ENCODE measurements around the gene PTPRT. TPM values are rescaled to one million over a fixed set of nuclear protein-coding genes. Genes with fewer than 3 reads are reported as not detected.

PTPRT gene
- total and polyA plus RNA-seq, 9 donors = under 0.01 to 3.2 (median 0.22) TPM; not detected in 1

DNA sequence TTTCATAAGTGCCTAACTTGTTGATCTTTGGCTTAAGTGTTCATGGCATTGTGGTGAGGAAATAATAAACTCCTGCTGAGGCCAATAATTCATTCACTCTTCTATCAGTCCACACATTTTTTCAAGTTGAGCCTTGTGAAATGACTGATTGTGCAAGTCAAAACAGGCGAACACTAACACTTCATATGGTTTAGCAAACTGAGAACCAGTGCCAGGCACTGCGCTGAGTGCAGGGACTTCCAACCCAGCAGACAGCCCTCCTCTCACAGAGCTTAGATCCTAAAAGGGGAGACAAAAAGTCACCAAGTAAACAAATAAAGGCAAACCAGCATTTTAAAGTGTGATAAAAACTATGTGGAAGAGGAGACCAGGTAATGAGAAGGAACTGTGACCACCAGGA lies 435.0 kb downstream of the PTPRT start:
- H3K27me3 ChIP-seq = no peaks in the 10 kb centered on the region
- no peak for DNase-seq
- H3K4me3 ChIP-seq = no peak overlapping the region
- intact Hi-C loops (cut with DNase I) = no loop called here
- 61 to 69% (median 65%) methylated on average over 2 of the region's 2 CpGs for WGBS, 3 donors
- H3K27ac ChIP-seq = no peak overlapping the region
- H3K36me3 ChIP-seq = no peaks in the 10 kb centered on the region
- H3K9me3 ChIP-seq = no peaks in the 10 kb centered on the region
- TF ChIP-seq POLR2A (IDR thresholded peaks at IDR 0.05) (no peak), CTCF (IDR thresholded peaks at IDR 0.05) (no peak), EP300 (IDR thresholded peaks at IDR 0.05) (no peak)
- no peaks in the 10 kb centered on the region for H3K4me1 ChIP-seq (ENCODE audit: insufficient read depth)

GRCh38 chr20:42752620-42753019 lies 437.1 kb downstream of the PTPRT start:
- TF ChIP-seq EP300 (IDR thresholded peaks at IDR 0.05) = no peak
- no peak for TF ChIP-seq CTCF (IDR thresholded peaks at IDR 0.05)
- TF ChIP-seq POLR2A (IDR thresholded peaks at IDR 0.05) = no peak
- Histone ChIP-seq H3K9me3 (no peaks in the 10 kb centered on the region), H3K36me3 (no peaks in the 10 kb centered on the region), H3K27me3 (no peaks in the 10 kb centered on the region), H3K4me1 (ENCODE audit: insufficient read depth) (no peaks in the 10 kb centered on the region), H3K4me3 (no peak overlapping the region), H3K27ac (no peak overlapping the region)
- no peak for DNase-seq
- WGBS, 3 donors = 75 to 86% (median 80%) methylated on average over 3 of the region's 3 CpGs
- intact Hi-C loops (cut with DNase I) = no loop called here

DNA sequence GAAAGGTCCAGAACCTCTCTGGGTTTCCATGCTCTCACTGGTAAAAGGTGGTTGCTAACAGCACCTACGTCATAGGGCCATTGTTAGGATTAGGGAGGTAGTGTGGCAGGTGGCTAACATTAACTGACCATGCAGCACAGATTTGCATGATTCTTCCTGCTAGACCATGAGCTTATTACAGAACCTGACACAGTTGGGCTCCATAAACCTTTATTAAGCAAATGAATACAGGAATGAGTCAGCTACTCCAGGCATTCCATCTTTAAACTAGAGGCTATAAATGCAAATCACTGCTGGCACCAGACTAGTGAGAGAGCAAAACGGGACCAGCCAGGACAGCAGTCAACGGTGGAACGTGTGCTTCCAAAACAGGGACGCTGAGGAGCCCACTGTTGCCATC lies 440.1 kb downstream of the PTPRT start:
- H3K4me3 ChIP-seq = no peak overlapping the region
- H3K4me1 ChIP-seq (ENCODE audit: insufficient read depth) = no peaks in the 10 kb centered on the region
- DNase-seq = no peak
- whole genome bisulfite sequencing, 3 donors = 69 to 78% (median 78%) methylated on average over 5 of the region's 5 CpGs
- no peaks in the 10 kb centered on the region for H3K9me3 ChIP-seq
- no peak for TF ChIP-seq CTCF (IDR thresholded peaks at IDR 0.05)
- TF ChIP-seq POLR2A (IDR thresholded peaks at IDR 0.05) = no peak
- no peak for TF ChIP-seq EP300 (IDR thresholded peaks at IDR 0.05)
- no peak overlapping the region for H3K27ac ChIP-seq
- intact Hi-C loops (cut with DNase I) = no loop called here
- no peaks in the 10 kb centered on the region for H3K36me3 ChIP-seq
- no peaks in the 10 kb centered on the region for H3K27me3 ChIP-seq

DNA sequence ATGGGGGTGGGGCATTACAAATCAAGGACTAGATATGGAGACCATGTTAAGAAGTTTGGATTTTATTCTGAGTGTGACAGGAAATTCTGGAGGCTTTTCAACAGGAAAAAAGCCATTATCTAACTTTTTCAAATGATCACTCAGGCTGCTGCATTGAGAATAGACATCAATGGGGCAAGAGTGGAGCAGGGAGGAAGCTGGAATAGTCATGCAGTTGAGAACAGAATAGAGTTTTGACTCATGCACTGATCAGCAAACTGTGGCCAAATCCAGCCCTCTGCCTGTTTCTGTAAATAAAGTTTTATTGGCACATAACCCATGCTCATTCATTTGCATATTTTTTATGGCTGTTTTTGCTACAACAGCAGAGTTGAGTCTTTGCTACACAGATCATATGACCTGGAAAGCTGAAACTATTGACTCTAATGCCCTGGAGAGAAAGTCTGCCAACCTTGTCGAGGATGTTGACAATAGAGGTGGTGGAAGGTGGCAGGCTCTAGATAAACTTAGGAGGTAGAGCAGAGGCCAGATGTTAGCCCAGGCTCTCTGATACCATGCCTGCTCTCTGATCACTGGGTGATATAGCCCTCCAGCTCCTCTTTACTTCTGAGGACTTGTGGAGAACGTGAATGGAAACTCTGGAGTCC lies 441.8 kb downstream of the PTPRT start:
- Histone ChIP-seq H3K36me3 (no peaks in the 10 kb centered on the region), H3K4me3 (no peak overlapping the region), H3K27me3 (no peaks in the 10 kb centered on the region), H3K9me3 (no peaks in the 10 kb centered on the region), H3K27ac (no peak overlapping the region), H3K4me1 (ENCODE audit: insufficient read depth) (no peaks in the 10 kb centered on the region)
- no peak for DNase-seq
- intact Hi-C loops (cut with DNase I) = no loop called here
- TF ChIP-seq EP300 (IDR thresholded peaks at IDR 0.05) = no peak
- TF ChIP-seq CTCF (IDR thresholded peaks at IDR 0.05) = no peak
- TF ChIP-seq POLR2A (IDR thresholded peaks at IDR 0.05) = no peak
- WGBS, 3 donors = 53 to 89% (median 69%) methylated on average over 2 of the region's 2 CpGs

Measured in ovary (tissue), 9 donors.